ENCODE results near the gene CLEC12A.

DNA sequence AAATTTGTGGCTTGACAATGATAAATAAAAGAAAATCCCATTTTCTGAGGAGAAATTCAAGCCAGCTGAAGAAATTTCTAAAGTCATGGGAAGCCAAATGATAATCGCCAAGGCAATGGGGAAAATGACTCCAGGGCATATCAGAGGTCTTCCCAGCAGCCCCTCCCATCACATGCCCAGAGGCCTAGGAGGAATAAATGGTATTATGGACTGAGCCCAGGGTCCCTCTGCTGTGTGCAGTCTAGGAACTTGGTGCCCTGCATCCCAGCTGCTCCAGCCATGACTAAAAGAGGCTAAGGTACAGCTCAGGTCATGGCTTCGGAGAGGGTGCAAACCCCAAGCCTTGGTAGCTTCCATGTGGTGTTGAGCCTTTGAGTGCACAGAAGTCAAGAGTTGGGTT lies 4.4 kb downstream of the CLEC12A start:
- TF ChIP-seq, protein P1, sequence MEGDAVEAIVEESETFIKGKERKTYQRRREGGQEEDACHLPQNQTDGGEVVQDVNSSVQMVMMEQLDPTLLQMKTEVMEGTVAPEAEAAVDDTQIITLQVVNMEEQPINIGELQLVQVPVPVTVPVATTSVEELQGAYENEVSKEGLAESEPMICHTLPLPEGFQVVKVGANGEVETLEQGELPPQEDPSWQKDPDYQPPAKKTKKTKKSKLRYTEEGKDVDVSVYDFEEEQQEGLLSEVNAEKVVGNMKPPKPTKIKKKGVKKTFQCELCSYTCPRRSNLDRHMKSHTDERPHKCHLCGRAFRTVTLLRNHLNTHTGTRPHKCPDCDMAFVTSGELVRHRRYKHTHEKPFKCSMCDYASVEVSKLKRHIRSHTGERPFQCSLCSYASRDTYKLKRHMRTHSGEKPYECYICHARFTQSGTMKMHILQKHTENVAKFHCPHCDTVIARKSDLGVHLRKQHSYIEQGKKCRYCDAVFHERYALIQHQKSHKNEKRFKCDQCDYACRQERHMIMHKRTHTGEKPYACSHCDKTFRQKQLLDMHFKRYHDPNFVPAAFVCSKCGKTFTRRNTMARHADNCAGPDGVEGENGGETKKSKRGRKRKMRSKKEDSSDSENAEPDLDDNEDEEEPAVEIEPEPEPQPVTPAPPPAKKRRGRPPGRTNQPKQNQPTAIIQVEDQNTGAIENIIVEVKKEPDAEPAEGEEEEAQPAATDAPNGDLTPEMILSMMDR (IDR thresholded peaks at IDR 0.05; ENCODE audit: low read length): no peak
- TF ChIP-seq EZH2 (optimal IDR thresholded peaks at IDR 0.05; ENCODE audit: low read depth, low read length): no peak
